GM23338 (cell line): ENCODE measurements around the gene EYA4. TPM values are rescaled to one million over a fixed set of nuclear protein-coding genes. Genes with fewer than 3 reads are reported as not detected.

Experiments used
- ATAC-seq: fragments of 200-7000 bp; cut with Tn5 transposase; 3 replicates; pipeline ENCODE4 v1.9.1; 2020
- DNase-seq: peaks from one replicate; pipeline ENCODE4 v3.0.0-alpha.2; 2015; ENCODE audit warnings: low spot score
- H2AFZ ChIP-seq: fragments of 200-600 bp; sonication (generic); 2 replicates; pipeline ENCODE4 v1.8.0; 2016; ENCODE audit warnings: antibody characterized with exemption, mild to moderate bottlenecking, moderate library complexity
- H3F3A ChIP-seq: fragments of 200-600 bp; sonication (generic); replicated peaks from 2 replicates; pipeline ENCODE4 v1.8.0; 2017; ENCODE audit warnings: antibody characterized with exemption, mixed run types, low read depth
- H3K27ac ChIP-seq: fragments of 200-600 bp; sonication (generic); 2 replicates; pipeline ENCODE4 v1.6.1; 2016; ENCODE audit warnings: low read depth
- H3K27me3 ChIP-seq: fragments of 200-600 bp; sonication (generic); 2 replicates; pipeline ENCODE4 v1.8.0; 2016; ENCODE audit warnings: mild to moderate bottlenecking, mixed run types, moderate library complexity; ENCODE audit not compliant: insufficient read depth
- H3K36me3 ChIP-seq: fragments of 200-600 bp; sonication (generic); 2 replicates; pipeline ENCODE4 v1.8.0; 2016; ENCODE audit warnings: mild to moderate bottlenecking; ENCODE audit not compliant: insufficient read depth
- H3K4me1 ChIP-seq: fragments of 200-600 bp; sonication (generic); 2 replicates; pipeline ENCODE4 v1.8.0; 2016; ENCODE audit warnings: mild to moderate bottlenecking, moderate library complexity; ENCODE audit not compliant: insufficient read depth
- H3K4me2 ChIP-seq: fragments of 200-600 bp; sonication (generic); 2 replicates; pipeline ENCODE4 v1.7.1; 2017; ENCODE audit warnings: mixed run types
- H3K4me3 ChIP-seq: fragments of 200-600 bp; sonication (generic); 2 replicates; pipeline ENCODE4 v1.6.1; 2016; ENCODE audit warnings: mixed run types
- H3K79me2 ChIP-seq: fragments of 200-600 bp; sonication (generic); replicated peaks from 2 replicates; pipeline ENCODE4 v1.8.0; 2017; ENCODE audit warnings: mild to moderate bottlenecking; ENCODE audit not compliant: insufficient read depth
- H3K9me2 ChIP-seq: fragments of 200-600 bp; sonication (generic); 2 replicates; pipeline ENCODE4 v1.8.0; 2017; ENCODE audit not compliant: insufficient read depth
- H4K20me1 ChIP-seq: fragments of 200-600 bp; sonication (generic); replicated peaks from 2 replicates; pipeline ENCODE4 v1.8.0; 2017; ENCODE audit warnings: mild to moderate bottlenecking; ENCODE audit not compliant: insufficient read depth
- H3K27ac Mint-ChIP-seq: 2 replicates; pipeline ENCODE4 v1.8.0; 2020; ENCODE audit warnings: inconsistent platforms, mild to moderate bottlenecking, moderate library complexity, mixed read lengths
- H3K27me3 Mint-ChIP-seq: 3 replicates; pipeline ENCODE4 v1.8.0; 2022; ENCODE audit warnings: low read depth, mild to moderate bottlenecking, moderate library complexity, mixed read lengths, inconsistent platforms; ENCODE audit not compliant: insufficient read depth, poor library complexity
- H3K36me3 Mint-ChIP-seq: 3 replicates; pipeline ENCODE4 v1.8.0; 2021; ENCODE audit warnings: low read depth, mild to moderate bottlenecking, inconsistent platforms, moderate library complexity, mixed read lengths
- H3K4me1 Mint-ChIP-seq: 3 replicates; pipeline ENCODE4 v1.8.0; 2020; ENCODE audit warnings: mild to moderate bottlenecking, inconsistent platforms, mixed read lengths
- H3K4me3 Mint-ChIP-seq: 3 replicates; pipeline ENCODE4 v1.8.0; 2021; ENCODE audit warnings: moderate library complexity, mild to moderate bottlenecking, inconsistent platforms, mixed read lengths
- H3K9me3 Mint-ChIP-seq: 3 replicates; pipeline ENCODE4 v1.8.0; 2020; ENCODE audit warnings: moderate library complexity, mild to moderate bottlenecking, inconsistent platforms, mixed read lengths
- CREB1 ChIP-seq: fragments of 250-450 bp; sonication (Bioruptor Pico); IDR thresholded peaks from 2 replicates; pipeline ENCODE4 v1.5.0; 2020; ENCODE audit warnings: low read depth, mild to moderate bottlenecking, moderate library complexity
- EZH2 ChIP-seq: fragments of 200-600 bp; sonication (generic); IDR thresholded peaks from one replicate; pipeline ENCODE4 v1.8.0; 2017; ENCODE audit warnings: antibody characterized with exemption, mild to moderate bottlenecking, low read depth; ENCODE audit not compliant: unreplicated experiment
- EZH2phosphoT487 ChIP-seq: fragments of 200-600 bp; sonication (generic); IDR thresholded peaks from one replicate; pipeline ENCODE4 v1.8.1; 2018; ENCODE audit warnings: antibody characterized with exemption; ENCODE audit not compliant: unreplicated experiment
- JUNB ChIP-seq: IDR thresholded peaks from one replicate; pipeline ENCODE4 v1.6.1; 2016; ENCODE audit warnings: antibody characterized with exemption; ENCODE audit not compliant: unreplicated experiment
- NANOG ChIP-seq: IDR thresholded peaks from 2 replicates; pipeline ENCODE4 v1.6.1; 2016; ENCODE audit warnings: antibody characterized with exemption, borderline replicate concordance
- POLR2AphosphoS5 ChIP-seq: IDR thresholded peaks from 2 replicates; pipeline ENCODE4 v1.6.1; 2016; ENCODE audit warnings: antibody characterized with exemption, low read depth
- ZNF114 ChIP-seq: fragments of 250-450 bp; sonication (Bioruptor Pico); IDR thresholded peaks from 2 replicates; pipeline ENCODE4 v1.5.0; 2020; ENCODE audit warnings: mild to moderate bottlenecking, moderate library complexity
- ZNF331 ChIP-seq: fragments of 250-450 bp; sonication (Bioruptor Pico); IDR thresholded peaks from 2 replicates; pipeline ENCODE4 v1.5.0; 2020; ENCODE audit warnings: low read depth, mild to moderate bottlenecking, moderate library complexity
- polyA plus RNA-seq: library from polyadenylated mRNA; unstranded; fragments of >200 nt; fragmentation: Nextera tagmentation; extraction: Ambion mirVana; gene quantifications from 2 replicates; pipeline ENCODE4 v1.2.1, GENCODE V29; 2016
- total RNA-seq: library from RNA; depleted of rRNA; stranded (reverse); fragments of >200 nt; shearing (Covaris generic); gene quantifications from 2 replicates; pipeline ENCODE4 v1.2.3, GENCODE V29; 2014
- TF ChIP-seq, protein P1 (sequence below): IDR thresholded peaks from one replicate; pipeline ENCODE4 v1.6.1; 2018; ENCODE audit warnings: antibody characterized with exemption; ENCODE audit not compliant: unreplicated experiment
- TF ChIP-seq, protein P2 (sequence below), 2 experiments: fragments of 200-600 bp in 1 of 2; sonication (generic) in 1 of 2; conservative IDR thresholded peaks; 2 replicates each; pipeline versions ENCODE4 v1.5.1 to v1.6.1; 2016 to 2017; ENCODE audit warnings: antibody characterized with exemption in 2 of 2, low read depth in 2 of 2, mild to moderate bottlenecking in 2 of 2, moderate library complexity in 1 of 2

EYA4 gene
- total and polyA plus RNA-seq, 2 experiments from 2014 or later: 0.05 to 0.21 TPM

DNA sequence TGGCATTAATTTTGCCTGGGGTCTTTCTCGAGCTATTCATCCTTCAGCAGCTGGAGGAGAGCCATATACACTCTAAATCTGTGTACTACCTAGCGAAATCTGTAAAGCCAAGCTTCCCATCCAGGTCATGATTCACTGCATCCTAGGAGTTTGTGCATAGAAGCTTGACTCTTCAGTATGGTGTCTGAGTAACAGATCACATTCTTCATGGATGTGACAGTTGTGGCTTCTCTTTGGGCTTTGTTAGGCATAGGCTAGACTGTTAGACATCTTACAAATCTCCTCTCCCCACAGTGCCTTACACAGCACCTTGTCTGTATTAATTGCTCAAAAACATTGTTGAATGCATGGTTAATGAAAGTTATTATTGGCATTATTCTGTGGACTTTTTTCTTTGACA, 177.0 kb downstream of the EYA4 start:
- Histone ChIP-seq H3K4me2 (no peak overlapping the region), H3K4me1 (no peaks in the 10 kb centered on the region), H3F3A (no peaks in the 10 kb centered on the region), H3K9me2 (no peaks in the 10 kb centered on the region), H3K79me2 (no peaks in the 10 kb centered on the region), H3K27ac (no peak overlapping the region), H3K4me3 (no peak overlapping the region), H2AFZ (no peak overlapping the region), H4K20me1 (no peaks in the 10 kb centered on the region), H3K27me3 (no peaks in the 10 kb centered on the region), H3K36me3 (no peaks in the 10 kb centered on the region)
- no peaks in the 10 kb centered on the region for H3K9me3 Mint-ChIP-seq
- H3K4me1 Mint-ChIP-seq: peaks cover 5% of the 10 kb centered on the region
- no peaks in the 10 kb centered on the region for H3K27me3 Mint-ChIP-seq
- no peak for TF ChIP-seq EZH2
- TF ChIP-seq EZH2phosphoT487: no peak
- no peak for TF ChIP-seq ZNF114 (CRISPR knock-in tag)
- TF ChIP-seq POLR2AphosphoS5: no peak
- no peak for DNase-seq
- no peaks in the 10 kb centered on the region for H3K36me3 Mint-ChIP-seq
- H3K4me3 Mint-ChIP-seq: no peak overlapping the region
- H3K27ac Mint-ChIP-seq: no peak overlapping the region
- ATAC-seq: no peak

DNA sequence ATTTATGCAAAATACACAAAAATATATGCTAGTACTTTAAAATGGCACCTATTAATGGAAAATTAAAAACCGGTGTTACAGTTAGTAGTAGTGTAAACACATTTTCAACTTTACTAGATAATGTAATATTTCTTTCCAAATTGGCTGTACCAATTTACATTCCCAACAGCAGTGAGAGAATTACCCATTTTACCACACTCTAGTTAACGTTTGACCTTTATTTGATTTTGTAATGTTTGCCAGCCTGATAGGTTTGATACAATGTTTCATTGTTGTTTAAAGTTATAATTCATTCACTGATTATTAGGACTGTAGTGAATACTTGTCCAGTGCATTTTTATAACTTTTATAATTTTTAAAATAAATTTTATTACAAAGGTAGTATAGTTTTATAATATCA, 182.1 kb downstream of the EYA4 start:
- H3K4me2 ChIP-seq: no peak overlapping the region
- Mint-ChIP-seq H3K4me1 (peaks cover 5% of the 10 kb centered on the region), H3K27ac (no peak overlapping the region), H3K27me3 (no peaks in the 10 kb centered on the region), H3K9me3 (no peaks in the 10 kb centered on the region), H3K4me3 (no peak overlapping the region), H3K36me3 (no peaks in the 10 kb centered on the region)
- no peaks in the 10 kb centered on the region for H3K27me3 ChIP-seq
- no peak for ATAC-seq
- H2AFZ ChIP-seq: no peak overlapping the region
- H3F3A ChIP-seq: no peaks in the 10 kb centered on the region
- H4K20me1 ChIP-seq: no peaks in the 10 kb centered on the region
- H3K4me3 ChIP-seq: no peak overlapping the region
- H3K9me2 ChIP-seq: no peaks in the 10 kb centered on the region
- no peak for TF ChIP-seq EZH2
- TF ChIP-seq EZH2phosphoT487: no peak
- DNase-seq: no peak
- H3K4me1 ChIP-seq: no peaks in the 10 kb centered on the region
- no peak overlapping the region for H3K27ac ChIP-seq
- H3K36me3 ChIP-seq: no peaks in the 10 kb centered on the region
- H3K79me2 ChIP-seq: no peaks in the 10 kb centered on the region

DNA sequence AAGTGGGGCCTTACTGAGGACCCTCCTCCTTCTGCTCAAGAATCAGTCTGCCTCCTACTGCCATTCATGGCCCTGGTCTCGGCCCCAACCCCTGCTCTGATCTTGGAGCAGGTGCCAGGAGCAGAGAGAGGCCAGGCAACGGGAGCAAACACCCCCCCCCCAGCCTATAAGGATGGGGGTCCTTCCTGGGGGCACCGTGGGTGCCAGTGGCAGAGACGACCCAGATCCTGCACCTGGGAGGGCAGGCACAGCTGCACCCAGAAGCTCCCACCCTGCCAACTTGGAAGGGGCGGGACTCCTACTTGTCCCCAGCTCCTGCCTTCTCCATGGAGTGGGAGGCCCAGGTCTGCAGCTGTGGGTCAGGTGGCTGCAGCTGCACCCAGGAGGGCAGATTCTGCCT, 183.2 kb downstream of the EYA4 start:
- H3K27me3 Mint-ChIP-seq: no peaks in the 10 kb centered on the region
- H3K27ac Mint-ChIP-seq: no peak overlapping the region
- Histone ChIP-seq H4K20me1 (no peaks in the 10 kb centered on the region), H3K4me1 (no peaks in the 10 kb centered on the region), H3F3A (no peaks in the 10 kb centered on the region), H3K79me2 (no peaks in the 10 kb centered on the region), H3K9me2 (no peaks in the 10 kb centered on the region), H3K4me3 (no peak overlapping the region), H3K36me3 (no peaks in the 10 kb centered on the region), H3K4me2 (no peak overlapping the region), H3K27ac (no peak overlapping the region), H3K27me3 (no peaks in the 10 kb centered on the region), H2AFZ (no peak overlapping the region)
- no peak for DNase-seq
- no peaks in the 10 kb centered on the region for H3K36me3 Mint-ChIP-seq
- no peak for ATAC-seq
- no peaks in the 10 kb centered on the region for H3K9me3 Mint-ChIP-seq
- H3K4me3 Mint-ChIP-seq: no peak overlapping the region
- peaks cover 5% of the 10 kb centered on the region for H3K4me1 Mint-ChIP-seq
- TF ChIP-seq, protein P1, sequence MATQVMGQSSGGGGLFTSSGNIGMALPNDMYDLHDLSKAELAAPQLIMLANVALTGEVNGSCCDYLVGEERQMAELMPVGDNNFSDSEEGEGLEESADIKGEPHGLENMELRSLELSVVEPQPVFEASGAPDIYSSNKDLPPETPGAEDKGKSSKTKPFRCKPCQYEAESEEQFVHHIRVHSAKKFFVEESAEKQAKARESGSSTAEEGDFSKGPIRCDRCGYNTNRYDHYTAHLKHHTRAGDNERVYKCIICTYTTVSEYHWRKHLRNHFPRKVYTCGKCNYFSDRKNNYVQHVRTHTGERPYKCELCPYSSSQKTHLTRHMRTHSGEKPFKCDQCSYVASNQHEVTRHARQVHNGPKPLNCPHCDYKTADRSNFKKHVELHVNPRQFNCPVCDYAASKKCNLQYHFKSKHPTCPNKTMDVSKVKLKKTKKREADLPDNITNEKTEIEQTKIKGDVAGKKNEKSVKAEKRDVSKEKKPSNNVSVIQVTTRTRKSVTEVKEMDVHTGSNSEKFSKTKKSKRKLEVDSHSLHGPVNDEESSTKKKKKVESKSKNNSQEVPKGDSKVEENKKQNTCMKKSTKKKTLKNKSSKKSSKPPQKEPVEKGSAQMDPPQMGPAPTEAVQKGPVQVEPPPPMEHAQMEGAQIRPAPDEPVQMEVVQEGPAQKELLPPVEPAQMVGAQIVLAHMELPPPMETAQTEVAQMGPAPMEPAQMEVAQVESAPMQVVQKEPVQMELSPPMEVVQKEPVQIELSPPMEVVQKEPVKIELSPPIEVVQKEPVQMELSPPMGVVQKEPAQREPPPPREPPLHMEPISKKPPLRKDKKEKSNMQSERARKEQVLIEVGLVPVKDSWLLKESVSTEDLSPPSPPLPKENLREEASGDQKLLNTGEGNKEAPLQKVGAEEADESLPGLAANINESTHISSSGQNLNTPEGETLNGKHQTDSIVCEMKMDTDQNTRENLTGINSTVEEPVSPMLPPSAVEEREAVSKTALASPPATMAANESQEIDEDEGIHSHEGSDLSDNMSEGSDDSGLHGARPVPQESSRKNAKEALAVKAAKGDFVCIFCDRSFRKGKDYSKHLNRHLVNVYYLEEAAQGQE: no peak
- no peak for TF ChIP-seq EZH2
- no peak for TF ChIP-seq EZH2phosphoT487
- TF ChIP-seq POLR2AphosphoS5: no peak
- TF ChIP-seq JUNB: no peak
- TF ChIP-seq, protein P2, sequence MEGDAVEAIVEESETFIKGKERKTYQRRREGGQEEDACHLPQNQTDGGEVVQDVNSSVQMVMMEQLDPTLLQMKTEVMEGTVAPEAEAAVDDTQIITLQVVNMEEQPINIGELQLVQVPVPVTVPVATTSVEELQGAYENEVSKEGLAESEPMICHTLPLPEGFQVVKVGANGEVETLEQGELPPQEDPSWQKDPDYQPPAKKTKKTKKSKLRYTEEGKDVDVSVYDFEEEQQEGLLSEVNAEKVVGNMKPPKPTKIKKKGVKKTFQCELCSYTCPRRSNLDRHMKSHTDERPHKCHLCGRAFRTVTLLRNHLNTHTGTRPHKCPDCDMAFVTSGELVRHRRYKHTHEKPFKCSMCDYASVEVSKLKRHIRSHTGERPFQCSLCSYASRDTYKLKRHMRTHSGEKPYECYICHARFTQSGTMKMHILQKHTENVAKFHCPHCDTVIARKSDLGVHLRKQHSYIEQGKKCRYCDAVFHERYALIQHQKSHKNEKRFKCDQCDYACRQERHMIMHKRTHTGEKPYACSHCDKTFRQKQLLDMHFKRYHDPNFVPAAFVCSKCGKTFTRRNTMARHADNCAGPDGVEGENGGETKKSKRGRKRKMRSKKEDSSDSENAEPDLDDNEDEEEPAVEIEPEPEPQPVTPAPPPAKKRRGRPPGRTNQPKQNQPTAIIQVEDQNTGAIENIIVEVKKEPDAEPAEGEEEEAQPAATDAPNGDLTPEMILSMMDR (conservative IDR thresholded peaks at IDR 0.05; ENCODE audit: low read depth in 2 of 2): no peak
- no peak for TF ChIP-seq CREB1
- TF ChIP-seq NANOG: no peak
- TF ChIP-seq ZNF331 (CRISPR knock-in tag): no peak
- TF ChIP-seq ZNF114 (CRISPR knock-in tag): no peak
